GM19328 (cell line): ENCODE data around the gene LENG1.
A peak's percentile ranks its signal among the peaks of the same experiment; 100 is the strongest.
"Not testable (repeated sequence)": the region's sequence is repeated elsewhere in the genome, so short reads cannot be mapped to it uniquely, and the experiment has no call there.

Source experiments
- ATAC-seq: cut with Tn5 transposase; IDR thresholded peaks from one replicate; pipeline ENCODE4 v1.9.1; 2021; ENCODE audit warnings: mild to moderate bottlenecking, moderate library complexity; ENCODE audit not compliant: unreplicated experiment

The LENG1 gene

DNA sequence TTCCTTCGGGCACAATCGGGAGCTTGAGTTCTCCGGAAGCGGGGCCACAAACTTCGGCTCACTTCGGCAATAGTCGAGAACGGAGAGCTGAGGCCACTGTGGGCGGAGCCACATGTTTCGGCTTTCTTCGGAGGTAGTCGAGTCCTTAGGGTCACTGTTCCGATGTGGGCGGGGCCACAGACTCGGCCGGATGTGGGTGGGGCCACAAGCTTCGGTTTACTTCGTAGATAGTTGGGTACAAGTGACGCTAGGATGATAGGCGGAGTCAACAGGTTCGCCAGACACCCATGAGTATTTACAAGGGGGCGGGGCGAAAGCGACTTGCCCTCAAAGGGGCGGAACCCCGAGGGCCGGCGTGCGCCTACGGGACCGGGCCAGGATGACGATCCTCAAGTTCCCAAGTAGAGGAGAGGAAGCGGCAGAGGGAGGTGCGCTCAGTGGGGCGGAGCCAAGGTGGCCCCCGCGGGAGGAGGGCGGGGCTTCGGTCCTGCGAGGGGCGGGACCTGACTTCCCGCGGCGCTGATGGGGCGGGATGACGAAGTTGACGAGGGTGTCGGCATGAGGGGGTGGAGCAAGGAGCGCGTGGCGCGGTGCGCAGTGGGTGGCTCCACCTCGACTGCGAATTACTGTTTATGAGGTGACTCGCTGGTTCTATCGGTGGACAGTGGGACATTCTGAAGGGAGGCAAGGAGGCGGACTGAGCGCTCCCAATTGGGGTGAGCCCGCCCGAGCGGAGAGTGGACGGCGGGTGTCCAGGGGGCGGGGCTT lies 30.4 kb upstream of the LENG1 start:
- ATAC-seq, result peak; percentile 45

GRCh38 chr19:54189145-54189734 lies 29.7 kb upstream of the LENG1 start, which contains the start of gene MBOAT7:
Gene MBOAT7 (minus strand): TSS chr19:54189580. CDS start chr19:54188508, 1,072 bp downstream.
- ATAC-seq, result peak; percentile 15

DNA sequence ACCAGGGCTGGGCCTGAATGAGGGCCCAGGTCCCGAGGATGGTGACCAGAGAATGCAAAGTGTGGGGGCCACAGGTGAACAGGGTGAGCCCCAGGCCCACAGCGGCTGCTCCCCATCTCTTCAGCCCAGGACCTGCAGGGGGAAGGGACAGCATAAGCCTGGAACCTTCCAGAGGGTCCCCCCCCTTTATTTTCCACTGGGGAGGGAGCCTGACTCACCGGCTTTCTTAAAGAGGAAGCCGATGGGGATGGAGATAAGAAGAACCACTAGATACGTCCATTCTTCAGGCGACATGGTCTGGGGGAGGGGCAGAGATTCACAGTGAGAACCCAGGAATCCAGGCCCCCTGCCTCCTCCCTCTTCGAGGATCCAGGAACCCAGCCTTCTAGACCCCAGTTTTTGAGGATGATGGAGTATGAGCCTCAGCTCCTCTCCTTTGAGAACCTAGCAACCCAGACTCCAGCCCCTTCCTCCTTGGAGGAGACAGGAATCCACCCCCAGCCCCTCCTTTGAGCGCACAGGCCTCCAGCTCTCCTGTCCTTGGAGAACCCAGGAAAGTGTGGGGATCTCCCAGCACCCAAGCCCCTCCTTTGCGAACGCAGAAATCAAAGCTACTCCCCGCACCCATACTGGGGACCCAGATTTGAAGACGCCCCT lies 28.8 kb upstream of the LENG1 start:
- no peak for ATAC-seq

- ATAC-seq, result no peak
Measured at GRCh38 chr19:54186934-54187381, 27.4 kb upstream of the LENG1 start.

DNA sequence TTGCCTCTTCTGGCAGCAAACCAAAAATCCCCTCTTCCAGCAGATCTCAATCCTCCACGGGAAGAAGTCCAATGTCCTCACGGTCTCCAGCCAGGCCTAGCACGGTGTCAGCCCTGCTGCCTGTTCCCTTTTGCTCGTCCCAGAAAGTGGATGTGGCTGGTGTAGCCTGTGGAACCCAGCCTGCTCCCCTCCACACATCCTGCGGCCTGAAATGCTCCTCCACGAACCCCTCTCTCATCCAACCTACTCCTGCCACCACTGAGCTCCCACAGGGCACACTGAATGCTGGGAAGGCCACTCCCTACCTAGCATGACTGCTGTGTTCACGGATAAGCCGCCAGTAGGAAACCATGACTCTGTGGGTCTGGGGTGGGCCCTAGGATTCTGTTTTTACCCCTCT lies 26.8 kb upstream of the LENG1 start:
- no peak for ATAC-seq

DNA sequence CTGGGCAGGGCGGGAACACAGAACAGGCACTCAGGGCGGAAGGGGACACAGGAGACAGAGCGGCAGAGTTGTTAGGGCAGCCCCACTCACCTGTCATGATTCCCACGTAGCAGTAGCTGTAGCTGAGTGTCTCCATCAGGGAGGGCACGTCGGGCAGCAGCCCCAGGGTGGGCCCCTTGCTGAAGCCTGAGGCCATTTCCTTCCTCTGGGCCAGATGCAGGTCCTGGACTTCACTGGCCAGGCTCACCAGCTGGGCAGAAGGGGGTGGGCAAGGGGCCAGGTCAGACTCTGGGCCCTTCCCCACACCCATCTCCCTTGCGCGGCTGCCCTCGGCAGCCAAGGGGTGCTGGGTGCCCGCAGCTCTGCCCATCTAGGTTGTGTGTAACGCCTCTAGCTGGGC lies 23.9 kb upstream of the LENG1 start:
- ATAC-seq, result no peak

DNA sequence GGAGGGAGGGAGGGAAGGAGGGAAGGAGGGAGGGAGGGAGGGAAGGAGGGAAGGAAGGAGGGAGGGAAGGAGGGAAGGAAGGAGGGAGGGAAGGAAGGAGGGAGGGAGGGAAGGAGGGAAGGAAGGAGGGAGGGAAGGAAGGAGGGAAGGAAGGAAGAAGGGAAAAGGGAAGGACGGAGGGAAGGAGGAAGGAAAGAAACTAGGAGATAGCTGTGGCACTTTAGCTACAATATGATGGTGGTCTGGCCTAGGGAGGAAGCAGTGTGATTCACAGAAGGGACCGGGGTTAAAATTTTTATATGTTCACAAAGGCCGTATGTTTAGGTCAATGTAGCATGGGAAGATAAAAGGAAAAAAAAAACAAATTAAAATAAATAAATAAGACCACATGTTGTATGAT lies 22.4 kb upstream of the LENG1 start:
- ATAC-seq, result not testable (repeated sequence)

DNA sequence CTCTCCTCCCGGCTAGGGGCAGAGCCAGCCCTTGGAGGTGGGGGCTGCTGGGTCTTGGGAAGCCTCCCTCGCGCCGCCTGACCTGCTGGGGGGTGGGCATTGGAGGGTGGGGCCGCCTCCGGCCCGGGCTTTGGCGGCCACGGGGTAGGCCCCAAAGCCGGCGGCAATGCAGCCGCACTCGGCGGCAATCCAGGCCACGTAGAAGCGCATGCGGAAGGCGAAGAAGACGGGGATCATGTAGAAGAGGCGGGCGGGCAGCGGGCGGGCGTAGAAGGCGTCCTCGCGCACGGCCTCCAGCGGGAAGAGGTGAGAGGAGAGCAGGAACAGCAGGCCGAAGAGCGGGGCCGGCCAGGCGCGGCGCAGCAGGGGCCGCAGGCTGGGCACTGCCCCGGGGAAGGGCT lies 21.2 kb upstream of the LENG1 start:
- no peak for ATAC-seq

GRCh38 chr19:54179921-54180461 lies 20.5 kb upstream of the LENG1 start:
- no peak for ATAC-seq

DNA sequence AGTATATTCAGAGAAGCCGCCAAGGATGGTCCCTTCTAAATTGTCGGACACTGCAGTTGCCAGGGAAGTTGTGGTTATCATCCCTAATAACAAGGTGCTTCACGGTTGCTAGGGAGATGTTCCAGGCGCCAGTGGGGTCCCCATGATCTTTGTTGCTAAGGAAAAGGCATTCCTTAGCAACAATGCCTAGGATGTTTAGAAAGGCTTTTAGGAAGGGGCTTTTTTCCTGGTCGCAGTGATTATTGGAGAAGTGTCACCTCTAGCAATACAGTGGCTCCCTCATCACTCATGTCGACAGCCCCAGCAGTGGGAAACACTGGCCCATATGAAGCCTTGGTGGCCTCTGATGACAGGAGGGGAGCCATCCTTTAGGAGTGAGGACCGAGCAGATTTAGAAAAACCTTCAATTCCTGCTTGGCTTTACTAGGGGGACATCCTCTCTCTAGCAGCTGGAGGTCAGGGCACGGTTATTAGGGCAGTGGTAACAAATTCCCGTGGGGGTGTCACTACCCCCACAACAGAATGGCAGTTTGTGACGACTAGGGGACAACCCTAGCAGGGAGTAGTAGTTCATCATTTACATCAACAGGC lies 19.8 kb upstream of the LENG1 start:
- ATAC-seq, result no peak

DNA sequence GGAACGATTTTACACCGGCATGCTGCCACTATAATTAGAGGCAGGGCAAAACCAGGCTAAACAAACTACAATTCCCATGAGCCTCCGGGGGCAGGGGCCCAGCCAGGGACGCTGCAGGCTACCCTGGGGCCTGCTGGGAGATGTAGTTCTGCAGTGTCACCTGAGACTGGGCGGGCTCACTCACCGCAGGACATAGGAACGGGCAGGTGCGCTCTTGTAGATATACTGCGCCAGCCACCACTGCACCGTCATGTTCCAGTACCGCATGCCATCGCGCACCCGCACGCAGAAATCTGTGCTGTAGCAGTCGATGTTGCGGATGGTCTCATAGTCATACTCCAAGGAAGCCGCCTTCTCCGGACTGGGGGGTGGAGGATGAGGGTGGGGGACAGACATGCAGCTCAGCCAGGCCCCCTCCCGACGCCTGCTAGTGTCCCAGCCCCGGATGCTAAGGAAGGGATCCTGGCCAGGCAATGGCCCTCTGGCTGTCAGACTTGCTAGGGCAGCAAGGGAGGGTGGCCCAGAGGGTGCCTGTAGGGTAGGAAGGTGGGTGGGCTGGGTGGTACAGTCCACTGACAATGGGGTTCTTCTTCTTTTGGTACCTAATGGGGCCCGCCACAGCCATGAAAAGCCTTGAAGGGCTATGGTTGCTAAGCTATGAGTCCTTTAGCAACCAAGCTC lies 19.2 kb upstream of the LENG1 start:
- ATAC-seq, result no peak

GRCh38 chr19:54173951-54174834 lies 14.7 kb upstream of the LENG1 start:
- no peak for ATAC-seq

GRCh38 chr19:54173359-54173699 lies 13.8 kb upstream of the LENG1 start:
- no peak for ATAC-seq

- no peak for ATAC-seq
Measured at GRCh38 chr19:54172471-54173358, 13.2 kb upstream of the LENG1 start, which contains the start of gene TMC4. Gene TMC4 (minus strand): TSS chr19:54173160. CDS start chr19:54173117, 43 bp downstream.

- not testable (repeated sequence) for ATAC-seq
Measured at GRCh38 chr19:54171736-54172431, 12.4 kb upstream of the LENG1 start.

DNA sequence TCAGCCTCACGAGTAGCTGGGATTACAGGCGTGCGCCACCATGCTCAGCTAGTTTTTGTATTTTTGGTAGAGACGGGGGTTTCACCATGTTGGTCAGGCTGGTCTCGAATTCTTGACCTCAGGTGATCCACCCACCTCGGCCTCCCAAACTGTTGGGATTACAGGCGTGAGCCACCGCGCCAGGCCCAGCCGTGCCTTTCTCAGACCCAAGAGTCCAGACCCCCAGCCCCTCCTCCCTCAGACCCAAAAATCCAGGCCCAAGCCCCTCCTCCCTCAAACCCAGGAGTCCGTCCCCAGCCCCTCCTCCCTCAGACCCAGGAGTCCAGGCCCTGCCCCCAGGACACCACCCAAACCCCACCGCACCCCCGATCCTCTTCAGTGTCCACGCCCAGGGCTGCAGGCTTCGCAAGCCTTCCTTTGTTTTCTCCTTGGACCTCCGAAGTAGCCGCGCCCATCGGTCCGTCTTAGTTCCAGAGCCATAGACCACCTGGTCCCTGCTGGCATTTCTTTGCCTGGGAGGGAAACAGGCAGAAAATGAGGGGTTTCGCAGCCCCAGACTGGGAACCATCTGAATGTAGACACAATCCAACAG lies 9.7 kb upstream of the LENG1 start:
- ATAC-seq, result no peak

DNA sequence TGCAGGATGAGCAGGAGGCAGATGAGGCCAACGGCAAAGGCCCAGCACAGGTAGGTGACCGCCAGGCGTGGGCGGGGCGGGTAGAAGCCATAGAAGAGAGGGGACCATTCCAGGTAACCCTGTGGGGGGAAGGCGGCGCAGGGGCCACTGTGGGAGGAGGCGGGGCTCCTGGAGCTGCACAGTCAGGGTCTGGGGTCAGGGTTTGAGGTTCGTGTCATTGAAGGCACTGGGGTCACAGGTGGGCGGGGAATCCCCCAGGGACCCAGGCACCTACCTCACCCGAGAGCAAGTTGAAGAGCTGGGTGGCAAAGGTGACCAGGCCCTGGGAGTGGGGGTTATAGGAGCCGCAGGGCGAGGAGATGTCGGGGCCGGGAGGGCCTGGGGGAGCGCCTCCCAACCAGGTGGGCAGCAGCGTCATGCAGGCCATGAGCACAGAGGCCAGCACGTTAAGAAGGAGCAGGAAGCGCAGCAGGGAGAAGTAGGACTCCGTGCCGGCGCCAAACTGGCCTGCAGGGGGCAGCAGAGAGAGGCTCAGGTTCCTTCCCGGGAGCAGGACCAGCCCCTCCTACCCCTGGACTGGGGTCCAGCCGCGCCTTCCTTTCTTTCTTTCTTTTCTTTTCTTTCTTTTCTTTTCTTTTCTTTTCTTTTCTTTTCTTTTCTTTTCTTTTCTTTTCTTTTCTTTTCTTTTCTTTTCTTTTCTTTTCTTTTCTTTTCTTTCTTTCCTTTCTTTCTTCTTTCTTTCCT lies 8.8 kb upstream of the LENG1 start:
- no peak for ATAC-seq
